Stimulated activated CD4-positive, alpha-beta T cell treated with anti-CD3 and anti-CD28 coated beads, Interleukin-2, amount 100 ng/mL, for 4 hours (primary cell): ENCODE results near the gene RTL10.

Source experiments
- DNase-seq: peaks from one replicate; pipeline ENCODE4 v3.0.0-alpha.2; 2020; ENCODE audit warnings: low read depth

The RTL10 gene

DNA sequence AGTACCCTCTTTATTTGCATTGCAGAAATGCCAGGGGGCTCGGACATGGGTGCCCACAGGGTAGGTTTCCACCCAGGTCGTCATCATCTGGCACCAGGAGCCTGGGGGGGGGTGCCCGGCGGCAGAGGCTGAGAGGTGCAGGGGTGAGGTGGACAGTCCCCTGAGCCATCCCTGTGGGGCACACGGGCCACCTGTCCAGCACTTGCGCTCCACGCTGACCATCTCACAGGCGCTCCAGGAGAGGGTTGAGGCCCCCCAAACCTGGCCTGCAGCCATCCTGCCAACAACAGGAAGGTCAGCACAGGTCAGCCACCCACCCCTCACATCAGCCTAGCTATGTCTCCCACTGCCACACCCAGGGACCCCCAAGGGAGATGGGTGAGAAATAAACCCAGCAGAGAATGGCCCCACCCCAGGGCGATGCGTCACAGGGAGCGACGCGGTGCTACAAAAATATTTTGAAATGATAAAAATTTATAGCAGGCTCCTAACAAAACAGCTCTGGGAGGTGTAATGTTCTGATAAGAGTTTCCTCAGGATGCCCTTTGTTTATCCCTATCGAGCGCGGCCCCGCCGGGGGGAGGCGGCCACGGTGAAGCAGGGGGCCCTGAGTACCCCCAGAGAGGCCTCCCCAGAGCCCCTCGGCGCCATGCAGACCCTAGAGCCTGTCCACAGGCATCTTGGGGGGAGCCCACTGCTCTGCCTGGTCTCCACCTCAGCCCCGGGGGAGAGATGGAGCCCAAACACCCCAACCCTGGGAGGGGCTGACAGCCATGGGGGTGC lies 21.0 kb upstream of the RTL10 start:
- DNase-seq = no peak

DNA sequence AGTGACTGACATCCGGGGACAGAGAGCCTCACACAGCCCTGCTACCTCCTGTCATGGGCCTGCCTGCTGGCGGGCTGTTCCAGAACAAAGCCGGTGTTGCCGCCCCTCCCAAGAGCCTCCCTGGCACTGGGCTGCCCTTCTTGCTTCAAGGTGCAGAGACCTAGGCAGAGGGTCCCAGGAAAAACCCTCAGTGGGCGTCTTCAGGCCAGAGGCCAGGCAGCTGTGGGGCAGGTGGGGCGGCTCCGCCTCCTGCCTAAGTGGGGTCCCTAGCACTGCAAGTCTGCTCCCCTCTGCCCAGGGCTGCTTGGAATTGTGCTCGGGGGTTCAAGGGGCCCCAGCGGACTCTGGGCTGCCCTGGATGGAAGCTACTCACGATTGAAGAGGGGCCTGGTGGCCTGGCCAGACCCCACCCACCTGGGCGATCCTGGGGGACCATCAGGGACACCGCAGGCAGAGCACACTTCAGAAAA lies 20.4 kb upstream of the RTL10 start:
- DNase-seq = no peak

DNA sequence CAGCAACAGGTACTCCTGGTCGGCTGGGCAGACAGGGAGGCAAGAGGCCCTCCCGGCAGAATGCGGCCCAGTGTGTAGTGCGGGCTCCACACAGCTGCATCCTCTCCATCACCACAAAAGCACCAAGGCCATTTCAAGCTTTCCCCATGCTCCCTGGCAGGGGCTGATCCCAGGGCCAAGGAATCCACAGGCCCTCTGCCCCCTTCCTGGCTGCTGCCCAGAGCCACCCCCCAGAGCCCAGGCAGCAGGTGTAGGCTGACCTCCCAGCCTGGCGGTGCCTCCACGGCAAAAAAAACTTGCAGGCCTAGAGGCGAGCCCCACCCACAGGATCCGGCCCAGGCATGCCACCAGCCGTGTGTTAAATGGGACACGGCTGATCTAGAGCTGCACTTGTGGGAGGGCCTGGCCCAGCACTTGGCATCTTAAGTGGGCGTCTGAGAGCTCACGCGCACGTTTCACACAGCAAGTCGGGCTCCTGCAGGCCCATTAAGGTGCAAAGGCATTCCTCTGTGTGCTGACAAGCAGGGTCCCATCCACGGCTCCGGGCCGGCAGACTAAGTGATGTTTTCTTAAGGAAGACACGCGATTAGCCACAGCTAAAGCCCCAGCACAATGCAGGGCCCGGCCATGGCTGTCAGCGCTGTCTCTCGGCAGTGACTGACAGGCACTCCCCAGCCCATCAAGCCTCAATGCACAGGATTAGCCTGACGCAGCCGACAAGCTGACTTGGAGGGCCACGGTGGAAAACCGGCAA lies 19.8 kb upstream of the RTL10 start:
- no peak for DNase-seq

DNA sequence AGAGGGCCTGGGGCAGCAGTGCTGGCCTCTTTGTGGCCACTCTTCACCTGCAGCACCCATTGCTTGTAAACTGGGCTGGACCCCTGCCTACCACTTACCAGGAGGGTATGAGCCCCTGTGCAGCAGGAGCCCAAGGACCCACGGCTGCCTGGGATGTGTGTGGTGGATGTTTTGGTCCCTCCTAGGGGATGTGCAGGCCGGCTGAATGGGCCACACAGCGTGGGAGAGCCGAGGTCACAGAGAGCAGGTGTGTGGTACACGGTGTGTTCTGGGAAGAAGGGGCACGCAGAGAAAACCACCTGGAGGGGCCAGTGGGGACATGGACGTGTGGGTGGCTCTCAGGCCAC lies 19.3 kb upstream of the RTL10 start:
- DNase-seq = no peak

DNA sequence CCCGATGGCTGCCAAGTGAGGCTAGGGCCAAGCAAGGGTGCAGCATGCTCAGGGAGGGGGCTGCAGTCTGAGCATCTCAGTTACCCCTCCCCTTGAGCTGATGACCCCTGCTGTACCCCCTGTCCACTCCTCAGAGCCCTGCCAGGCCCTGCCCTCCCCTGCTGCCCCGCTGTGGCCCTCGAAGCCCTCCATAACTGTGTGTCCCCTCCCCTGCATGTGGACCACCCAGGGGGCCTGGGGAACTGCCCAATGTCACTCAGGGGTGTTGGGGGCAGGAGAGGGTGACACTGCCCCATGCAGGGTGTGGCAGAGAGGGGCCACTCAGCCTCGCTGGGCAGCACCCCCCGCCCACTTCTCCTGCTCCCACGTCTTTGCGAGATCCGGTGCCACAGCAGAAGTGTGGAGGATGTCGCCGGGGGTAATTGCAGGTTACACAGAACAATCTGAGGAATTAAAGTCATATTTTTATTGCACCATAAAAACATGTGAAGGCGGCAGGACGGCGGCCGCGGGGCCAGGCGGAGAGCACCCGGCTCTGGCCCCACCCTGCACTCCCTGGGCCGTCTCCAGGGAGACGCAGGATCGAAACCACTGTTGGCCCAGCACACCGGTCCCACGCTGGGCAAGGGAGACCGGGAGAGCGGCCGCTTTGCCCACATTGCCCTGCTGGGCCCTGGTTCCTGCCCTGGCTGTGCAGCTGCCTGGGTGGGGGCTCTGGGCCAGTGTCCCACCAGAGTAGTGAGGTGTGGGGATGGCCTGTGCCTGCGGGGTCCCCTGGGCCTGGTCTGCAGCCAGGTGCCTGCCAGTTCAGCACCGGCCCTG lies 18.7 kb upstream of the RTL10 start:
- DNase-seq = no peak

DNA sequence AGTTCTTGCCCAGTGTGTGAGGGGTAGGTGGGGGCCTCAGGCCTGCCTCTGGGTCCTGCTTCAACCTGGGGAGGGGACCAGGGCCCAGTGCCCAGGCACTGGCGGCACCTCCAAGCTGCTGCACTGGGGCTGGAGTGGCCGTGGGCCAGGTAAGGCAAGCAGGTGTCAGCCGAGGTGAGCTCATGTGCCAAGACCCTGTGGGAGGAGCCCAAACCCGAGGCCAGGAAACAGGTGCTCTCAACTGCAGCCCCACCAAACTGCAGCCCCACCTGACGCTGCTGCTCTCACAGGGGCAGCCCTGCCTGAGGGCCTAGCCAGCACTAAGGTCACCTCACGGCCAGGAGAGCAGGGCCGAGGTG lies 18.1 kb upstream of the RTL10 start:
- no peak for DNase-seq

DNA sequence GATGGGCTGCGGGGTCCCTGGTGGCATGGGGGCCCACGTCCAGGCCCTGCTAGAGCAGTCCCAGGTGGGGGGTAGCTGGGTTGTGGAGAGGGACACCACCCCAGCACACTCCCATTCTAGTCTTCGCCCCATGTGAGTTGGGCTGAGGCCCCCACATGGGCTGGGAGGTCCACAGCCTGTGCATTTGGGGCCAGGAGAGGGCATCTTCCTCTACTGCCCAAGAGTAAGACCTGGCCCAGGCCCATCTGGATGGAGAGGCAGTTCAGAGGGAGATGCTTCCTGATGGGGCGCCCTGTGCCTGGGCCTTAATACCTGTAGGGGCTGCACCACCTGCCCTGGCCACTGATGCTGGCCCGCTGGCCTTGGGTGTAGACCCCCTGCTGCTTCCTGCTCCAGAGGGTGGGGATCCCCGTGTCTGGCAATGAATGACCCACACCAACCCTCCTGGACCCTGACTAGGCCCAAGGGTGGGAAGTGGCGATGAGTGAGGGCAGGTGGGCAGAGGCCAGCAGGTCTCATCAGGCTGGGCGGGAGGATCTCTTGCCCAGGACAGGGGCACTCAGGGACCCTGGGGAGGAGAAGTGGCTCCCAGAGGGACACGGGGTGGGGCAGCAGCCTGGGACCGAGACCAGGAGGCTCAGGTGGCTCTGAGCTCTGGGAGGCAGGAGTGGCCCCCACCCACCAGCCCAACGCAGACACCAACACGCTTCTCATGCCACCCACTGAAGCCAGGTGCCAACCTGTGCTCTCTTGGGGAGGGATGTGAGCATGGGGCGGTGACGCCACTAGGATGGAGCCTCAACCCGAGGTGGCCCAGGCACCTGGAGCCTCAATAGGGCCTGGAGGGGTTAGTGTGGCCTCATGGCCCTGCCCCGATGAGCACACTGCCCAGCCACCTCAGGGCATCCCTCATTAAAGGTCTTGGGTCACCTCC lies 17.4 kb upstream of the RTL10 start:
- no peak for DNase-seq

DNA sequence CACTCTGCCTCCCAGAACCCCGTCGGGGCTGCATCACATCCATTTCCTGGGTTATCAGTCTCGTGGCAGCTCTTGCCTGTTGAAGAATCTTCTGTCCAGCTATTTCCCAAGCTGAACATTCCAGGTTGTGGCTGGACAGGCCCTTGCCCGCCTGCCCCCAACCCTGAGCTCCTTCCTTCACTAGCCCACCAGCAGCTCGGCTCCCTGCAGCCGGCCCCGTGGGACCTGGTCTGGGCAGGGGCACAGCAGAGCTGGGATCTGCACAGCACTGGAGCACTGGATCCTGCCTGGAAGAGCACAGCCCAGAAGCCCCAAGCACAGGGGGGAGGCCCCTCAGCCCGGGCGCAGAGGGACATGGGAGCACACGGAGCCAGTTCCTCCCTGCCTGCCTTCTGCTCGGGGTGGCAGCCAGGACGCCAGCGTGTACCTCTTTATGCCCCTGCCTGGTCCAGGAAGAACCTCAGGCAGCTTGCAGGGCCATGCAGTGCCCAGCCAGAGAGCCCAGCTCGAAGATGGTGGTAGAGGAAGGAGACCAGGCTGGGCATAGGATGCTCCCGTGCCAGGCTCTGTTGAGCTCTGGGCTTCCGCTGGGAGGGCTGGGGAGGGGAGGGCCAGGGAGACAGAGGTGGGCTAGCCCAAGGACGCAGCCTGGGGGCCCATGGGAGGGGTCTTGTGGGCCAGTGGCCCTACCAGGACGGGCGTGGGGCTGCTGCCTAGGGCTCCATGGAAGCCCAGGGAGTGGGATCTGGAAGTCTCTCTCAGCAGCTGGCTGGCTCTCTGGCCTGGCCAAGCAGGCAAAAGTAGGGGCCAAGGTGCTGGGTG lies 16.6 kb upstream of the RTL10 start:
- DNase-seq = no peak

DNA sequence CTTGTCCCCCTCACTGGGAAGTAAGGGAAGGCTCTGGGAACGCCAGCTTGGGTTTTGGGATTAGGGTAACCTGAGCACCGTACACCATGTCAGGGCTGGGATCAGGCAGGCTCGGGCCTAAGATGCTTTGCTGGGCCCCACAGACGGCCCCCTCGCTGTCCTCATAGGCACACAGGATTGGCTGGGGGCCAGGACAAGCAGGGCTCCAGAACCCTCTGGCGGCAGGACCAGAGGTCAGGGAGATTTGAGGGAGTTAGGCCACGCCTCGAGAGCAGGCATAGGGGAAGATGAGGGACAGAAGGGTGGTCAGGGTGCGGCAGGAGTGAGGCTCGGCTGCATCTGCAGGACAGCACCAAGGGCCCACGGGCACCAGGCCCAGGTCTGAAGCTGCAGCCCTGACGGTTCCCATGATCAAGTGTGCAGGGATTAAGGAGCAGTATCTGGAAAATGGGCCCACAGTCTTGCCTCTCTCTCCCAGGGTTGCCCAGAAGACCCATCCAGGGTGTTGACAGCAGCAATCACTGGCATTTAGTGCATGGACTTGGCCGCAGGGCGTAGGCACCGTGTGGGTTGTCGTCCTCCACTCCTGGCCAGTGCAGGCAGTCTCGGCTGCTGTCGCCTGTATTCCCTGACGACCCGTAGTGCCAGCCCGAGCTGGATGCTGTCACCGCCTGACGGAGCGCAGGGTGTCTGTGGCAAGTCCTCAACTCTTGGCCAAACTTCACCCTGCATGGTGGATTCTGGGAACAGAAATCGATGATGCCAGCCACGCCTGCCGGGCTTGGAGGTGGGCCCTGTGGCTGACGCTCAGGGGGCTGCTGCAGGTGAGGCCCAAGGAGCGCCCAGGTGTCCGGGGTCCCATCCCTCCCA lies 15.7 kb upstream of the RTL10 start:
- DNase-seq = no peak

DNA sequence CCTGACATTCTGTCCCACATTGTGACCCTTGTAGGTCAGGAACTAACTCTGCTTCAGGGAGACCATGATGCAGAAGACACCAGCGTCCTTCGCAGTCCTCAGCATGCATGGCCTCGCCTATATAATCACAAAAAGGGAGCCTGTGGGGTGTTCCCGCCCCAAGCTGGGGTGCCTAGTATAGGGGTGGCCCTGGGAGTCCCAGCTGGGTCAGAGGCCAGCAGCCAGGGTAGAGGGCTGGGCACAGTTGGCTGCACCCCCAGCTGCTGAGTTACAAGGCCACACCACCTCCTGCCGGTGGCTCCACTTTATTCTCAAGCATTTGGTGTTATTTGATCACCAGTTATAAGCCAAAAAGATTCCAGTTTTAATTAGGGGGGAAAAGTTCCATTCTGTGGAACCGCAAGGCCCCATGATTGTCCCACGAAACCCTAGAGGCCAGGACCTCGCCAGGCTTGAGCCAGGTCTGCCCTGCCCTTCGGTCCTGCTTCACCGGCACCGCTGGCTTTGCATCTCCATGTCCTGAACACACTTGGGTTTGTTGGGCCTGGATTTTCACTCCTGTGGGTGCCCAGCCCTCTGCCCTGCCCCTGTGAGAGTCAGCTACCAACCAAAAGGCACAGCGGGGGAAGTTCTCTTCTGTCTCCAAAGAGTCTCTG lies 15.0 kb upstream of the RTL10 start:
- DNase-seq = no peak

DNA sequence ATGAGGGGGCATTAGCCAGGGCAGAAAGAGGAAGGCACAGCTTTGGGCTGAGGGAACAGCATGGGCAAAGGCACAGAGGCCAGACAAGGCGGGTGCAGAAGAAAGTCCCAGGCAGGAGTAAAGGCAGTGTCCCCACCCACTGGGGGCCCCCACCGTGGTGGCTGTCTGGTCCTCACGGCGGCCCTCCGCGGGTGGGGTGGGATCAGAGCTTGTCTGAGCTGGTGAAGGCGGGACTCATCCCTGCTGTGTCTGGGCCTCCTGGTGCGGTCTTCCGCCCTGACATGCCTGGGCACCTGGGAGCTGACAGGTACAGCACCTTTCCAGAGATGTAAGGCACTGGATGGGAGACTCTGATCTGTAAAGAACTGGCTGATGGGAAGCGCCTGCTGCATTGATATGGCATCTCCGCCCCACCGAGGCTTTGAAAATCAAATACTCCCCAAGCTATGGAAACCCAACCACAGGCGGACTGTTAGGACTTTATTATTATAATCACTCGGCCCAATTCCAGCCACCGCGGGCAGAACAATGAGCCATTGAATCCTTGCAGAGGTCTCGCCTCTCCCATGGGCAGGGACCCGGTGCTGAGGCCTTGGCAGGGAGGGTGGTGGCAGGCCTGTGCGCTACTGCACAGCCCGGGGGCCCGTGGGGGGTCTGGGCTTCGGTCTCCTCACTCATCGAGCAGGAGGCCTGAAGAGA lies 14.2 kb upstream of the RTL10 start:
- DNase-seq = no peak

DNA sequence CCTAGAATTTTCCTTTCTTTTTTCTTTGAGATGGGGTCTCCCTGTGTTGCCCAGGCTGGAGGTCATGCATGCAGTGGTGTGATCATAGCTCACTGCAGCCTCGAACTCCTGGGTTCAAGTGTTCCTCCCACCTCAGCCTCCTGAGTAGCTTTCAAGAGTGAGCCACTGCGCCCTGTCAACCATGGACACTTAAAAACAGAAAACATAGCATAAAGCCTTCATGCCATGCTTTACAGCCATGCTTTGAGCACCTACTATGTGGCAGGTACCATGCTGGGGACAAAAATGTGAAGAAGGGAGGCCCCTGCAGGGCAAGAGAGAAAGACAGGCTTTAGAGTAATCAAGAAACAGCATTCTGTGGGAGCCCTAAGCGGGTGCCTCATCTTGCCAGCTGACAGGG lies 13.7 kb upstream of the RTL10 start:
- no peak for DNase-seq

DNA sequence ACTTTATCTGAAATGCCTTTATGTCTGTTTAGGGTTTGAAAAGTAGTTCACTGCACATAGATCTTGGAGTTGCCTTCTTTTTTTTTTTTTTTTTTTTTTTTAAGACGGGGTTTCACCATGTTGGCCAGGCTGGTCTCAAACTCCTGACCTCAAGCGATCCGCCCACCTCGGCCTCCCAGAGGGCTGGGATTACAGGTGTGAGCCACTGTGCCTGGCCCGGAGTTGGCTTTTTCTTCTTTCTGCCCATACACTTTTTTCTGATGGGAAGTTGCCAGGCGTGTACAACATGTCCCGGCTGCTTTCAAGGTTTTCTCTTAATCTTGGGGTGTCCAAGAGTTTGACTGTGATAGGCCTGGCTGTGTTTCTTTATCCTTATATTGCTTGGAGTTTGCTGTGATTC lies 12.9 kb upstream of the RTL10 start:
- no peak for DNase-seq

DNA sequence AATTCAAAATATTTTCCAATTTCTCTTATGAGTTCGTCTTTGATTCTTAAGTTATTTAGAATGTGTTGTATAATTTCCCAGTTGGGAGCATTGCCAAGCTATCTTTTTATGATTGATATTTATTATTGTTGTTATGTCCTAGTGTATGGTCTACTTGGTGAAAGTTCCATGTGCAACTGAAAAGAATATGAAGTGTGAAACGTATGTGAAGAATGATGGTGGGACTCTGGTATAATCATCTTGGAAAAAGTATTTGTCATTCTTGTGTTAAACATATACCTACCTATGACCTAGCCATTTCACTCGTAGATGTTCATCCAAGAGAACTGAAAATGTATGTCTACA lies 12.0 kb upstream of the RTL10 start:
- DNase-seq = no peak

DNA sequence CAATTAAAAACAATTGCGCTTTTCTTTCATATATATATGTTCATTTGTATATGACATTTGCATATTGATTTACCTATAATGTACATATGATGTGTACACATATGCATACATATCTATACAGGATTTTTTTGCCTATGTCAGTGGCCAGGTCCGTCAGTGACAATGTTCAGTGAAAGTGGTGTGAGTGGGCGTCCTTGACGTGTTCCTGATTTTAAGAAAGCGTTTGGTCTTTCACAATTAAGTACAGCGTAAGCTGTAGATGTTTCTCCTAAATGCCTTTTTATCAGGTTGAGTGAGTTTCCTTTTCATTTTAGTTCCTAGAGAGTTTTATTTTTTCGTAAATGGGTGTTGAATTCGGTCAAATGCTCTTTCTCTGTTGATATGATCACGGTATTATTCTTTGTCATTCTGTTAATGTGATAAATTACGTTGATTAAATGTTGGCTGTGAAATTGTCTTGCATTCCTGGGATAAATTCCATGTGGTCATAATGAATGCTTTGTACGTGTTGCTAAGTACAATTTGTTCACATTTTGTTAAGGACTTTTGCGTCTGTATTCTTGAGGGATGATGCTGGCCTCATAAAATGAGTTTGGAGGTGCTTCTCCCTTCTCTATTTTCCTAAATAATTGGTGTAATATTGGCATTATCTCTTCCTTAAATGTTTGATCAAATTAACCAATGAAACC lies 10.6 kb upstream of the RTL10 start:
- DNase-seq = no peak

DNA sequence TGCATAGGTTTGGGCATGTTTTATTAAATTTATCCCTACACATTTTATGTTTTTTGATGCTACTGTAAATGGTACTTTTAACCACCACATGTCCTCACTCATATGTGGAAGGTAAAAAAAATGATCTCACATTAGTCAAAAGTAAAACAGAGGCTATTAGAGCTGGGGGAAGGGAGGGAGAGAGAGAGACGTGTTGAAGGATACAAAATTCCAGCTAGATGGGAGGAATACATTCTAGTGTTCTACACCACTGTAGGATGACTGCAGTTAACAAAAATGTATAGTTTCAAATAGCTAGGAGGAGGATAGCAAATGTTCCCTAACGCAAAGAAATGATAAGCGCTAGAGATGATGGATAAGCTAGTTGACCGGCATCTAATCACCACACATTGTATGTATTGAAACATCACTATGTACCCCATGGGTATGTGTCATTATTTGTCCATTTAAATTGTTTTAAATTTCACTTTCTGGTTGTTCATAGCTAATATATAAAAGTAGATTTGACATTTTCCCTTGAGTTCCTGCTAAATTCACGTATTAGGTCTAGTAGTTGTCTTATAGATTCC lies 9.9 kb upstream of the RTL10 start:
- no peak for DNase-seq

DNA sequence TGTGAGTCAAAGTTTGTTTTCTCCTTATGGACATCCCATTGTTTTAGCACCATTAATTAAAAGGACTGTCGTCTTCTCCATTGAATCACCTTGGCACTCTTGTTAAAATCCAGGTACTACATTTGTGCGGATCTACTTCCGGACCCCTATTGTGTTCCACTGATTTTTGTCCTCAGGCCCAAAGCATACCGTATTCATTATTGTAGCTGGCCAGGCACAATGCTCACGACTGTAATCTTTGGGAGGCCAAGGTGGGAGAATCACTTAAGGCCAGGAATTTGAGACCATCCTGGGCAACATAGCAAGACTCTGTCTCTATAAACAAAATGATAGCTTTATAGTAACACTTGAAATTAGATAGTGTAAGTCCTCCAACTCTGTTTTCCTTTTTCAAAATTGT lies 8.9 kb upstream of the RTL10 start:
- no peak for DNase-seq
